Stimulated activated CD8-positive, alpha-beta memory T cell treated with anti-CD3 and anti-CD28 coated beads, Interleukin-4, amount 100 ng/mL, for 24 hours (primary cell): ENCODE results near the gene HYAL2.

ENCODE experiments used
- DNase-seq: peaks from one replicate; pipeline ENCODE4 v3.0.0-alpha.2; 2020; ENCODE audit warnings: low read depth

HYAL2 gene

GRCh38 chr3:50350213-50350526 lies 27.6 kb upstream of the HYAL2 start:
- DNase-seq: no peak

GRCh38 chr3:50347187-50347813 lies 24.8 kb upstream of the HYAL2 start:
- peak; percentile 52 for DNase-seq

- peak; percentile 68 for DNase-seq
Measured at GRCh38 chr3:50345586-50346234, 23.2 kb upstream of the HYAL2 start, which contains the start of gene ZMYND10. ZMYND10 (minus strand) TSS chr3:50345732; CDS start chr3:50345579, 153 bp downstream.

- DNase-seq: no peak
Measured at GRCh38 chr3:50345008-50345407, 22.5 kb upstream of the HYAL2 start.

- DNase-seq: no peak
Measured at GRCh38 chr3:50342813-50343633, 20.5 kb upstream of the HYAL2 start.

- no peak for DNase-seq
Measured at GRCh38 chr3:50341996-50342650, 19.6 kb upstream of the HYAL2 start.

- no peak for DNase-seq
Measured at GRCh38 chr3:50341537-50341936, 19.0 kb upstream of the HYAL2 start.

GRCh38 chr3:50340448-50341329 lies 18.1 kb upstream of the HYAL2 start, which contains the start of gene RASSF1:
RASSF1 (minus strand) TSS chr3:50340836; CDS start chr3:50340805, 31 bp downstream.
- peak; percentile 64 for DNase-seq

- DNase-seq: no peak
Measured at GRCh38 chr3:50340147-50340447, 17.6 kb upstream of the HYAL2 start.

GRCh38 chr3:50339485-50340146 lies 17.1 kb upstream of the HYAL2 start:
- DNase-seq: no peak

- no peak for DNase-seq
Measured at GRCh38 chr3:50338965-50339364, 16.4 kb upstream of the HYAL2 start.

GRCh38 chr3:50337175-50337861 lies 14.8 kb upstream of the HYAL2 start:
- peak; percentile 96 for DNase-seq

GRCh38 chr3:50336452-50337174 lies 14.1 kb upstream of the HYAL2 start:
- DNase-seq: no peak

GRCh38 chr3:50334339-50335075 lies 12.0 kb upstream of the HYAL2 start:
- no peak for DNase-seq

GRCh38 chr3:50333744-50334328 lies 11.3 kb upstream of the HYAL2 start:
- no peak for DNase-seq

- DNase-seq: no peak
Measured at GRCh38 chr3:50331364-50331907, 8.9 kb upstream of the HYAL2 start.

- DNase-seq: no peak
Measured at GRCh38 chr3:50330330-50330729, 7.8 kb upstream of the HYAL2 start.

- peak; percentile 88 for DNase-seq
Measured at GRCh38 chr3:50327943-50328691, 5.6 kb upstream of the HYAL2 start, which contains the start of gene TUSC2. TUSC2 (minus strand) TSS chr3:50328223; CDS start chr3:50328099, 124 bp downstream.
